VCaP (cell line): ENCODE data around the gene TACC3.
A peak's percentile ranks its signal among the peaks of the same experiment; 100 is the strongest.

ENCODE experiments used
- H3K27ac ChIP-seq: fragments of 450-650 bp; 2 replicates; pipeline ENCODE4 v1.5.1; 2017
- CTCF ChIP-seq: fragments of 450-650 bp; conservative IDR thresholded peaks from 2 replicates; pipeline ENCODE4 v1.5.1; 2017; ENCODE audit warnings: mild to moderate bottlenecking, moderate library complexity

The TACC3 gene

GRCh38 chr4:1788254-1788973, 67.1 kb downstream of the TACC3 start:
- TF ChIP-seq CTCF, result no peak

GRCh38 chr4:1789552-1789951, 68.2 kb downstream of the TACC3 start:
- H3K27ac ChIP-seq, result no peak overlapping the region
- TF ChIP-seq CTCF, result no peak

More at GRCh38 chr4:1788254-1788973, 67.1 kb downstream of the TACC3 start:
- no peak overlapping the region for H3K27ac ChIP-seq

- TF ChIP-seq CTCF, result no peak
- H3K27ac ChIP-seq, result no peak overlapping the region
Observed at GRCh38 chr4:1790005-1790404, 68.7 kb downstream of the TACC3 start.

GRCh38 chr4:1792158-1792831, 71.0 kb downstream of the TACC3 start:
- TF ChIP-seq CTCF, result no peak
- H3K27ac ChIP-seq, result no peak overlapping the region

- H3K27ac ChIP-seq, result peak within 1 kb of the TSS; percentile 82
- no peak for TF ChIP-seq CTCF
Observed at GRCh38 chr4:1792832-1793495, 71.6 kb downstream of the TACC3 start, which contains the start of gene FGFR3. Gene FGFR3 (plus strand): TSS chr4:1793293. CDS start chr4:1793935, 642 bp downstream.

GRCh38 chr4:1793496-1793840, 72.1 kb downstream of the TACC3 start:
- no peak for TF ChIP-seq CTCF
- peak overlapping the region; percentile 82 for H3K27ac ChIP-seq

- H3K27ac ChIP-seq, result peak overlapping the region; percentile 82
- TF ChIP-seq CTCF, result no peak
Observed at GRCh38 chr4:1793940-1794808, 72.9 kb downstream of the TACC3 start.
